HG02588 (cell line): ENCODE data around the gene LRMDA.

Experiments used
- ATAC-seq: cut with Tn5 transposase; IDR thresholded peaks from one replicate; pipeline ENCODE4 v1.9.1; 2021; ENCODE audit warnings: mild to moderate bottlenecking, moderate library complexity; ENCODE audit not compliant: unreplicated experiment

Gene LRMDA

DNA sequence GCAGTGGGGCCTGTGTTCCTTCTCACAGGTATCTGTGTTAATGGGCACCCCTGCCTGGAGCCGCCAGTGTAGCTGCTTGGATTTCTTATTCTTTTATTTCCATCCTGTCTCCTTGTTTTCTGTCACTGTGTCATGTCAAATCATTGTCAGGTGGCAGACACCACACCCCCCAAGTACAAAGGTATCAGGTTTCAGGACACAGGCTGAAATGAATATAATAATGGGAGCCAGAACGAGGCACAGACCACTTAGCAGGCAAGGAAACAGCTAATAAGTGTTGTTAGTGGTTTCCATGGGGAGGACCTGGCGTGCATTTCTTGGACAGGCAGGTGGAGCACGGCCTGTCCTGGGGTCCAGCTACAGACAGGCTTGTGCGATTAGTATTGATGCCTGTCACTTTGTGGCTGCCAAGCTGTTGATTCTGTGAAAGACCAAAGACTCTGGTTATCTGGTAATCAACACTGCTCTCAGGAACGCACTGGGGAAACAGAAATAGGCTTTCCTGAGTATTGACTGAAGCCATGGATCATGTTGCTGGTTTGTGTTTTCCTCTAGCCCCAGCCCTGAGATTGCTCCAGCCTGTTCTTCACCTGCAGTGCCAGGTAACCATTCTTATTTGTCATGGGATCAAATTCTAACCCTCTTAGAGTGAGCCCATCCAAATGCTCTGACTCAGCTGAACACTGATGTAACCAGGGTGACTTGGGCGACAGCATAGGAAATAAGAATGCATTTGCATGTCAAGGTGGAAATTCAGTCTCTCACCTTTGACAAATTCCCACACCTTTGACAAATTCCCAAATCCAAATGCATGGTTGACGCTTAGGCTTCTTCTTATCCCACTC is 1002.0 kb downstream of the LRMDA start:
- ATAC-seq = no peak

DNA sequence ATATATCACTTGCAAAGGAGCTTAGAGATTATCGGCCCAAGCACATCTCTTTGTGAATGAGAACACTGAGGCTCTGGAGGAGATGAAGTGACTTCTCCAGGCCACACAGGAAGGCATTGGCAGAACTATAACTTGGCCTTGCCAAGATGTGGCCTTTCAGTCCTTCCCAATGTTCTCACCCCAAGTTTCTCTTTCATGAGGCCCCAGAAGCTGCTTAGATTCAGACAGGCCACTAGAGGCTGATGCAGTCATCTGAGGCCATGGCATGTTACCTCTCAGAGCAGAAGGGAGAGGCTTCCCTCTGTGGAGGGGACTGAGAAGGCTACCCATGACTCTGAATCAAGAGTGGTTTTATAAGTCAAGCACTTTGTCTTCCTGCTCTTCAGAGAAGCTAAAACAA is 1003.7 kb downstream of the LRMDA start:
- no peak for ATAC-seq

DNA sequence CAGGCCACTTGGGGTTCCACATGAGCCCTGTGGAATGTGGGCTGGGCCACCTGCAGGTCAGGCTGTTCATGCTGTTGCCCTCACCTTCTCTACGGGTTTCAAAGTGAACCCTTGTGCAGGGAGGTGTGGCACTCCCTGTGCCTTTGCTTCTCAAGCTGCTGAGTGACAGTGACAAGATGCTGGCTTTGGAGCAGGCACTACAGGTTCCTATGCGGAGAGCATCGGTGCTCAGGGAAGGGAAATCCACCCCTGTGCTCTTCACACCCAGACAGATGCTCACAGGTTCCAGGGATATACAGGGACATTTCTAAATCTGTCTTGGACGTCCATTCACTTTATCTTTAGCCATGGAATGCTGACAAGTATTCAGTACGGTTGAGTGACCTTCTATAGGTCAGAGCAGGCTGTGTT is 1005.0 kb downstream of the LRMDA start:
- ATAC-seq = no peak

DNA sequence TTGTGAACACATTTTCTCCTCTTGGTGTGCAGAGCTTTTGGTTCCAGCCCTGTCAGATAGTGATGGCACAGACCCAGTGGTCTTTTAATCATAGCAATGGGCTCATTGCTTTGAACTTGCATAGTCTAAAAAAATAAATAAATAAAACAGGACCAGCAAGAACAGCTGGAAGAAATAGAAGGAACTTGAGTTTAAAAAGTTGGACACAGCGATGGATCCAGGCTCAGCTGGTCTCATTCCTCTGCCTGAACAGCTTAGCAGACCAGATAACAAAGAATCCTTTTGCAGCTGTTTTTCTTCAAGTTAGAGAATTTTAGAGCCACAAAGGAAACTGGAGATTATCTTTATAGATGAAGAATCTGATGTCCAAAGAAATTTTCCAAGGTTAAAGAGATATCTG is 1005.6 kb downstream of the LRMDA start:
- no peak for ATAC-seq

DNA sequence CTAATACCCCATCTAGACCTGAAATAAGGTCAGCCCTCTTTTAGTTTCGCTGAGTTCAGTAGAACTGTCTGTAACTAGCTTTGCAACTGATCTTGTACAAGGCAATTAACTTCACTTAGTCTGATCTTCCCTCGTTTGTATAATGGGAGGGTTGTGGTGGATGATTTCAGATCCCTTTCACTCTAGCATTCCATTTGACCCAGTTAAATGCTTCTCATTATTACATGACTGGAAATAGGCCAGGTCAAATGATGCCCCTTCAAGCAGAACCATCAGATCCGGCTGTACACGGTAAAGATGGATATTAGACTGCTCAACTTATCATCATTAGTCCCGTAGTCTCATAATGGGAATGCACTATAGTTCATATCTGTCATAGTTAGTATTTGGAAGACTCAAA is 1009.0 kb downstream of the LRMDA start:
- no peak for ATAC-seq

DNA sequence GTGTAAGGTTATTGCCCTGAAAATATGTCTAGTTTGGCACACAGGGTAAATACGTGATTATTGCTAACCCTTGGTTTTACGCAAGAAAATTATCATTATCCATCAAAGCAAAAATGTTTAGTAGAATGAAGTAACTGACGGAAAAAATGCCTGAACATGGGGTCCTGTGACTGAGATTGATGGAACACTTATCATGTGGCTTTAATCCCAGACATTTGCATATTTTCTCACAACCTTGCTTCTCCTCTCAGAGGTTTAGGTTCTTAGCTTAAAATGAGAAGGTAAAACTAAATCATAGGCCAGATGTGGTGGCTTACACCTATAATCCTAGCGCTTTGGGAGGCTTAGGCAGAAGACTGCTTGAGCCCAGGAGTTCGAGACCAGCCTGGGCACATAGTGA is 1010.7 kb downstream of the LRMDA start:
- ATAC-seq = no peak

DNA sequence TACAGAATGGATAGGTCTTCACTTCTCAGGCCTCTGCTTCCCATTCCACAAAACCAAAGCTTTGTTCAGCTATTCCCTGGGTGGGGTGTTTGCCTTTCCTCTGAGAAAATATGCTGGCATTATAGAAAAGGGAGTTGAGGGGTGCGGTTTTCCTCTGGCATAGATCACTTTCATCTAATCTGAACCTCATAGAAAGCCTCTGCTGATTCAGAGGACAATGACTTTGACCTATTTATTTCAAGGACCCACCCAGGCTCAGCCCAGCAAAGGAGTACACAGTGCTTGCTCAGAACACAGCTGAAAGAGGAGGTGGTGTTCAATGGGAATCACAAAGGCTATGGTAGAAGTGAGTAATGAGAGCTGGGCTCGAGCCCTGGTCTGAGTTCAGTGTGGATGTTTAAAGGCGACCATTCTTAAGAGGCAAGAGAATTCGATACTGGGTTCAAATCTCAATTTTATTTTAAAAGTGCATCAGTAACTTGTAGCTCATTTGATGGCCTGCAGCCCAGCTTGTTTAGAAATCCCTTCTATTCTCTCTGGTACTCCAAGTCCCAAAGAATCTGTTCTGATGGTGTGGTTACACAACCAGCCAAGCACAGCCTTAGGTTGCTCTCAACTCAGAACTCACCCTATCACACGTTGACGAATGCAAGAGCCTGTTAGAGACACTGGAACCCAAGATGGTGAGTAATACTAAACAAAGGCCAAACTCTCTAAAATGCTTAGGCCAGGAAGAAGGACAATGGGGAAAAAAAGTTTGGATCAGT is 1012.8 kb downstream of the LRMDA start:
- no peak for ATAC-seq

DNA sequence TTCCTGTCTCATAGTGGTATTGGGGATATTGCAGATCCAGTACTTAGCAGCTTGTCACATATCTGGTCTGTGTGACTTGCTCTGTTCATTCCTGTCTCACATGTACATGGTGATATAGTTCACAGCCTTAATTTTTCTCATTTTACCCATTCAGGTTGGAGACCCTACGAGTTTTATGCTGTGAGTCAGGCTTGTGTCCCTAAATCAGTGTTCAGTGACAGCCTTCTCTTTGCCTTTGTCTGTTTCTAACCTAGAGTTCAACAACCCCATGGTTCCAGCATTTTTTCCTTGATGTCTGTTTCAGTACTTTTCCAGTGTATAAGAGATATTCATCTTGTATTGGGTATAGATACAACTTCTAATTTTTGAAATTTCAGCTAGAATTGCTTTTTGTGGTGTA is 1016.2 kb downstream of the LRMDA start:
- no peak for ATAC-seq

DNA sequence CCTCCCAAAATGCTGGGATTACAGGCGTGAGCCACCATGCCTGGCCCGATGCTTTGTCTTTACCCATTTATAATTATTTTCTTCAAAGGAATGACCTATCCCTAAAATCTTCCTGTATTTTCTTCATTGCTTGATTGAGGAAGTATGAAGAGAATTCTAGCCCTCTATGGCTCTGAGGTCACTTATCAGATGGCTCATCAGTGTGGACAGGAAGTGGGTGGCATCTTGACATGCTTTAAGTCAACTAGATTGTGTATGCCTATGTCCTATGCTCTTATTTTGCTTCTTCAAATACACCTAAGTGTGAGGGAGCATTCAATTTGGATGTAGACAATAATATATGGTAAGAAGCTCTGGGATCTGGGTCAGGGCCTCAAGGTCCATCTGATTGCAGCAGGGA is 1020.5 kb downstream of the LRMDA start:
- no peak for ATAC-seq

DNA sequence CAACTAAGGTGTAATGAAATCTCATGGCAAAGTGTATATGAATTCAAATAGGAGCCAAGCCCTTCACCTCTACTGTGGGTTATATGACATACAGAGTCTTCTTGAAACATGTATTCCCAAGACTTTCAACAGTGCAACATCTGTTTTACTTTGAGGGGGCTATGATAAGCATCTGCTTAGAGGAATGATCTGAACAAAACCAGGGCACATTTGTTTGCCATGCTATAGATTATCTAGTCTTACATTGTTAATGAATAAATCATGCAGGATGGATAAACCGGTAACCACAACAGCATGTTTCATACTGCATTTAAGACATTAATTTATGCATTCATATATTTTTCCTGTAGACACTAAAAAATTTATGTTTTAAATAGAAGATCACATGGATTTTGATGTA is 1021.9 kb downstream of the LRMDA start:
- ATAC-seq = no peak

DNA sequence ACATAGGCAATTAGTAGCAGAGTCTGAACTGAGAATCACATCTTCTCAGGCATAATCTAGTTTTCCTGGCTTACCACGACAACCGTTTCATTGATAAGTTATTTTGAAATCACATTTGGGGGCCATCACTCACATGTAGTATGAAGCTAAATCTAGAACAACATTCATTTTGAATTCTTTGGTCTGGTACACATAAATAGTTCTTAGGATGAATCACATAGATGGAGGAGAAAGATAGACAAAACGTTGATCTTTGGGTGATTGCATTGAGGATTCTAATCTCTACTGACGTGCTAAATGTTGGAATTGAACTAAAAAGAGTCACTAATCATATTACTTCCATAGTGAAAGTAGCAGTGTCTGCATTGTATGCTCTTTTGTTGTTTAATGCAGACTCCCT is 1022.6 kb downstream of the LRMDA start:
- no peak for ATAC-seq

DNA sequence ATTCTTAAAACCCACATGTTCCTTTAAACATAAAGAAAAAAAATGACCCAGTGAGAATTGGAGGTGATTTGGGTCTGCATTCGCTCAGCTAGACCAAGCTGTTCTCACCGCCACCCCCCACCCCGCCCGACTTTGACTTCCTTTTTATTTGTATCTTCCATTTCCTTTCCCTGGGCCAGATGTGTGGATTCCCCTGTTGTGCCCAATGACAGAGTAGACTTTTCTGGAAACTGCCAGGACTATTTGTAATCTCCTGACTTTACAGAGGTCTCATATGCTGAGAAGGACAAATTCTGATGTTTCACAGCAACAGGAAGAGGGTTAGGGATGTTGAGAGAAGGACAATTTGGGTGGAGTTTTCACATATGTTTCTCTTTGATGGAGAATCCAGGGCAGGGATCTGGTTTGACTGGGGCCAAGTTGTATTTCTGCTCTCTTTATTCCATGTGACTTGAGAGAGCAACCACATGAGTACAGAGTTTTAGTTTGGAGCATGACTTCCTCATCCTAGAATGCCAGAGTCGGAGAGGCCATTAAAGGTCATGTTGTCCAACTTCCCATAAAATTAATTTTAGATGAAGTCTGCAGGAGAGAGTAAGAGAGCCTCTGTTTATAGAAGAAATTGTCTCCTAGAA is 1023.2 kb downstream of the LRMDA start:
- ATAC-seq = no peak

DNA sequence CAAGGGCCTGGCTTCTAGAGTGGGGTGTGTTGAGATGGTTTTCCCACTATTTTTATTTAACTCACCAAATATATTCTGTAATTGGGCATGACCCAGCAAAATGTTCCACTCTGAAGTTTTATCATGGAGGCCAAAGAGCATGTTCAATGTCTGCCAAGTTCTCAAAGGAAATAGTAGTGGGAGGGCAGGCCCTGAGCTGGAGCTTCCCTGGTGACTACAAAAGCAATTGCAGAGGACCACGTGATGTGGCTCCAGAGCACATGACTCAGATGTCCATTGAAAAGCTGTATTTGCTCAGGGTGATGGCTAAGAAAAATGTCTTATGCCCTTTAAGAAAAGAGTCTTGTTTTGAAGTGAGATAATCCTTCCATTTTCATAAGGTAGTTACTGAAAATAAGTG is 1024.8 kb downstream of the LRMDA start:
- no peak for ATAC-seq

DNA sequence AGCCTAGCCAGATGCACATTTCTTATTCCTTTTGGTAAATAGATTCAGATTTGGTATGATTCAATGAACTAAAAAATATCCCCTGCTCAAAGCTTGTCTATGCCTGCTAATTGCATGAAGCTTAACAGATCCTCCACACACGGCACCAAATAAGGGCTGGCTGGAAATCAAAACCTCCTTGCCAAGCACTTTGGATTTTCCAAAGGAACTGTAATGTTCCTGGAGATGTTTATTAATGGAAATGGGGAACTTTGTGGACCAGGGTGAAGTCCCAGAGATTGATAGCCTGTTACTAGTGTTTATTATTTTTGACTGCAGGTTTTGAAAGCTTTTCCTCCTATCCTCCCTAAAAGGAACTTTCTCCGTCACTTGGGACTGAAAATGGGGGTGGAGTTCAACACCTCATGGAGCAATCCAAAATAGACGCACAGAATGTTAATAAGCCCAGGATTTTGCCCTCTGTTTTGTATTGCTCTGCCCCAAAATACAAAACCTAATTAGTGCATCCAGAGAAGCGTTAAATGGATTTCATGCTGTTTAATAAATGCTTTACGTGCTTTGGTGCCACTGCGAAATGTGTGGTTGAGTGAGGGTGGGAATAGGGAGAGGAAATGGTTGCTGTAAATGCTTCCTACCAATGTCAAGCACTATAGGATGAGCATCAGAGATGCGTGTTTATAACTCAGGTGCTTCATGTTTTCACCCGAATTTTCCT is 1027.7 kb downstream of the LRMDA start:
- ATAC-seq = no peak

DNA sequence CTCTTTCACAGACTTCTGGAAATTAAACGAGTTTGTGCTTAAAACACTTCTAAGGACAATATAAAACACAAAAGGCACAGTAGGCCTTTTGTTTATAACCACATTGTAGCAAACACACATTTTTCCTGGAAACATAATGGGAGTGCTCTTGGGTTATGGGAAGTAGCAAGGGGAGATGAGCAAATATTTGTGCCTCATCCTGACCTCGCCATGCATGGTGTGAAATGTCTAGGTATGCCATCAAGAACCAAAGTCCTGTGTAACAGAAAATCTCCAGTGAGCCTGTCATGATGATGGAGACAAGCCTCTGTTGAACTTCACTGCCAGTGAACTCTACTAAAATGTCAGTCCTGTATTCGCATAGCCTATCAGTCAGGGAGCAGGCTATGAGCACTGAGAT is 1029.6 kb downstream of the LRMDA start:
- no peak for ATAC-seq

DNA sequence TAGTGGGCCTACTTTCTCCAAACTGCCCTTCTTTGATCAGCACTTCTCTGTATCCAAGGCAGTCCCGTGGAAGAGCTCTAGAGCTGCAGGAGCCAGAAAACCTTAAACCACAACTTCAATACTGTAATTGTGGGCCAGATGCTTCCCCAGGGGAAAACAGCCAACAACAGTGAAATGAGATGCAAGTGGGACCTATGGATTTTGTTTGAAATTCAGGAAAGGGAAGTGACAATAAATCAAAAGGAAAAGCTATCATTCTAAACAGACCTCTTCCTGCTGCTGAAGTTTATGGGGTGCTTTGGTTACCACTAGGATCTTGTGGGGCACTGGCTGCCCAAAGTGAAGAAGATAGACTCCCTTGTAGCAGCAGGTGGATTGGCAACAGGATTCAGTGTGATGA is 1031.7 kb downstream of the LRMDA start:
- ATAC-seq = no peak

DNA sequence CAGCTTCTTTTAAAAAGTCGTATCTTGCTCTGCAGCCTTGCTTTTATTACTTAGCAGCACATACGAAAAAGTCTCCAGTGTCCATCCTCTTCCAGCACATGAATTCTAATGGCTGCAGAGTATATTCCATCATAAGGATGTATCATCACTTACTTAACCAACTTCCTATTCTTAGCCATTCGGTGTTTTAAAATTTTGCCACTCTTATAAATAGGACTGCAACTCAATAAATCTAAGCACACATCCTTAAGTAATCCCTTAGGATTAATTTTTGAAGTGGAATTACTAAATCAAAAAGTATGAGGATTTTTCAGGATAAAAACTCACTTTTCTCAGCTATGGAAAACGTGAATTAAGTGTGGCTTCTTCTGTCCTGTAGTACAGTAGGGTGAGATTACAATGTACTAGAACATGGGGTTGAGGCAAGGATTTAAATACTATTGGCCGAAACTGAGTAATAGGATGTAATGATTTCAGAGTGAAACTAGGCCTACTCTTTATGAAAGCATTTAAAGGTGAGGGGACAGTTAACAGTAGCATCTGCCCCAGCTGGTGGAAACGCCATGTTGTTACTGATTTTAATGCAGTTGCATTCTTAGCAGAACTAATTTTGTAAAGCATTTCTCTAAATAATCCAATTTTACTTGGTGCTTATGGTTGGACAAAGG is 1035.5 kb downstream of the LRMDA start:
- no peak for ATAC-seq

DNA sequence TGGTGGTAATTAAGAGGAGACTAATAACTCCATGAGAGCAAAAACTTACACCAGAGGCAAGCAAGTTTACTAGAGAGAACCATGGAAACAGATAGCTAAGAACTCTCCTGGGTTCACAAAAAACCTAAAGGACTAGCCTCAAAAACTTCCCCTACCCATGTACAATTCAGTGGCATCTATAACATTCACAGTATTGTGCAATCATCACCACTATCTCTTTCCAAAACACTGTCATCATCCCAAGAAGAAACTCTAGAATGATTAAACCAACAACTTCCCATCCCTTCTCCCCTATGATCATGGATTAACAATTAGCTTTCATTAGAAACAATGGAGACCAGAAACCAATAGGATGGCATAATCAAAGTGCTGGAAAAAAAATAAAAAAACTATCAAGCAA is 1038.3 kb downstream of the LRMDA start:
- ATAC-seq = no peak

DNA sequence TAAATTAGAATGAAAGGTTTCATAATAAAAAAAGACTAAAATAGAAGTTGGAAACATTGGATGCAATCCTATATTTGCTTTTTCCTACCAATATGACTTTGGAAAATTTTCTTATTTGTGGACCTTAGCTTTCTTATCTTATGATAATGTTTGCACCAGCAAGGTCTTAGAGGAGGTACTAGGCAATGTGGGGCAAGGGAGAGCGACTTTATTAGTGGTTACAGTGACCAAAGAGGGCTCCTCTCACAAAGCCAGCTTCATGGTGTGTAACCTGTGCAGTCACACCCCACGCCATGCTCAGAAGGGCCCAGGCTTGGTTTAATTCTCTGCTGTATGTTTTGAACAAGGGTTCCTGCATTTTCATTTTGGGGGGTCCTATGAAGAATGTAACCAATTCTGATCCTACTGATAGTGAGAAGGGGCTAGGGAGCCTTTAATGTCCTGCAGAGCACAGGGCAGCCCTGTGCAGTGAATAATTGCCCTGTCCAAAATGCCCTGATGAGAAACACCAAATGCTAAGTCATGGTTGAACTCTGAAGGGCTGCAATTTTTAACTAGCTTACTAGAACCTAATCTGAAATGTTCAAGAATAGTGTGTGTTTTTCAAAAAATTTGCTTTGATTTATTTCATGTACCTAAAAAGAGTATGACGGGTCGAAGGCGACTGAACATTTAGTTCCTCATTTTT is 1047.8 kb downstream of the LRMDA start:
- ATAC-seq = no peak

DNA sequence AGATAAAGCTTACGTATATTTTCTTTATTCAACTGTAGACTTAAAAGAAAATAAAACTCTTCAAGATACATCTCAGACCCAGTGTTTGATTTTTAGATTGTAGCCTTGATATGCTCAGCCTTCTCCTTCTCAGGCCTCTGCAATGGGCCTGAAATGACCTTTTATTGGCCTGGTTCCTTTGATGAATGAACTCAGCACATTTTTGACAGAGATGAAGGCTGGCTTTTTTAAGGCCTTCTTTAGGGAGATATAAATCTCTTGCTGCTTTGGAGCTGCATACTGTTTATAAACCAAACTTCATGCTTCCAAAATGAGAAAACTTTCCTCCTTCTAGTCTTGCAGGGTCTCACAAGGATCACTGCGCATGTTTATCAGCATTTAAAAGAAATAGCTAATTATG is 1049.8 kb downstream of the LRMDA start:
- ATAC-seq = no peak
